Fibroblast of mammary gland (primary cell): ENCODE measurements around the gene CRHR2.

ENCODE experiments used
- DNase-seq: peaks from one replicate; pipeline ENCODE4 v3.0.0-alpha.2; 2010; ENCODE audit warnings: low read depth
- H3K4me3 ChIP-seq: 2 replicates; pipeline ENCODE4 v1.5.1; 2011; ENCODE audit warnings: low read depth, mild to moderate bottlenecking, low read length, moderate library complexity; ENCODE audit not compliant: control insufficient read depth
- TF ChIP-seq, protein P1 (sequence below): conservative IDR thresholded peaks from 2 replicates; pipeline ENCODE4 v1.5.1; 2011; ENCODE audit warnings: low read depth, low read length, inconsistent platforms; ENCODE audit not compliant: control insufficient read depth, insufficient read depth

CRHR2 gene

DNA sequence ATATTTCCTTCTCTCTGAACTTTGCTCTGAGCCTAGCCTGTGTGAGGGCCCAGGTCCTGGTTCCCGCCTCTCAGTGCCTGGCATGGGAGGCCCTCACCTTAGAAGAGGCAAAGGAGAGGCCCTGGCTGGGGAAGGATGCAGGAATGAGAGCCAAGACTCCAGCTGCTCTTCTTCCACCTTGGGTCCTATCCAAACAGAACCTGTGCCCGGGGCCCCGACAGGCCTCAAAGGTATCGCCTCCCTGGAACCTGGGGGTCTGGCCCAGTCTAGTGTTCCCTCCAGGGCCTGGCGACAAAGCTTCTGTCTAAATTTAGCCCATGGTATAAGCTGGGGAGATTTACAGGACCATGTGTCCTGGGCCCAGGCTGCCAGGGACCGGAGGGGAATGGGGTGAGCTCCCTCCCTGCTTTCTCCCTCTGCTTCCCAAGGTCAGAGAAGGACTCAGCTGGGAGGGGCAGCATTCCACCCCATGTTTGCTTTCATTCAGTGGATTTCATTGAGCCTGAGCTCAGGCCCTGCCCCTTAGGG, 12.0 kb upstream of the CRHR2 start:
- H3K4me3 ChIP-seq, result no peak overlapping the region
- no peak for DNase-seq
- TF ChIP-seq, protein P1, sequence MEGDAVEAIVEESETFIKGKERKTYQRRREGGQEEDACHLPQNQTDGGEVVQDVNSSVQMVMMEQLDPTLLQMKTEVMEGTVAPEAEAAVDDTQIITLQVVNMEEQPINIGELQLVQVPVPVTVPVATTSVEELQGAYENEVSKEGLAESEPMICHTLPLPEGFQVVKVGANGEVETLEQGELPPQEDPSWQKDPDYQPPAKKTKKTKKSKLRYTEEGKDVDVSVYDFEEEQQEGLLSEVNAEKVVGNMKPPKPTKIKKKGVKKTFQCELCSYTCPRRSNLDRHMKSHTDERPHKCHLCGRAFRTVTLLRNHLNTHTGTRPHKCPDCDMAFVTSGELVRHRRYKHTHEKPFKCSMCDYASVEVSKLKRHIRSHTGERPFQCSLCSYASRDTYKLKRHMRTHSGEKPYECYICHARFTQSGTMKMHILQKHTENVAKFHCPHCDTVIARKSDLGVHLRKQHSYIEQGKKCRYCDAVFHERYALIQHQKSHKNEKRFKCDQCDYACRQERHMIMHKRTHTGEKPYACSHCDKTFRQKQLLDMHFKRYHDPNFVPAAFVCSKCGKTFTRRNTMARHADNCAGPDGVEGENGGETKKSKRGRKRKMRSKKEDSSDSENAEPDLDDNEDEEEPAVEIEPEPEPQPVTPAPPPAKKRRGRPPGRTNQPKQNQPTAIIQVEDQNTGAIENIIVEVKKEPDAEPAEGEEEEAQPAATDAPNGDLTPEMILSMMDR, result no peak

DNA sequence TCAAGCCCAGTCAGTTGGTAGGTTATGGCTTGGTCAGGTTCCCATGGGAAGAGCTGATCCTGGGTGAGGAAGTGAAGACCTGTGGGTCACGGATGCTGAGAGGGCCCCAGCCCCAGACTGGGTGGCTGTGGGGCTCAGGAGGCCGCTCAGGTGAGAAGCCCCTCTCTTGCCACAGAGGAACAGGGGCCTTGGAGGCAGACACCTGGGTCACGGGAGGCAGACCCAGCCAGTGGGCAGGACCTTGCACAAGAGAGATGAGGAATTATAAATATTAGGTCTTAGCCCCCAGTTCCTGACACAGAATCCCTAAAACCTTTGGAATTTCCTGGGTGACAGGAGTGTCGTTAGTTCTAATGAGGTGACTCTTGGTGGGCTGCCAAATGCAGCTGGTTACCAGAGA, 10.6 kb upstream of the CRHR2 start:
- H3K4me3 ChIP-seq, result no peak overlapping the region
- no peak for DNase-seq
- TF ChIP-seq, protein P1, result no peak

DNA sequence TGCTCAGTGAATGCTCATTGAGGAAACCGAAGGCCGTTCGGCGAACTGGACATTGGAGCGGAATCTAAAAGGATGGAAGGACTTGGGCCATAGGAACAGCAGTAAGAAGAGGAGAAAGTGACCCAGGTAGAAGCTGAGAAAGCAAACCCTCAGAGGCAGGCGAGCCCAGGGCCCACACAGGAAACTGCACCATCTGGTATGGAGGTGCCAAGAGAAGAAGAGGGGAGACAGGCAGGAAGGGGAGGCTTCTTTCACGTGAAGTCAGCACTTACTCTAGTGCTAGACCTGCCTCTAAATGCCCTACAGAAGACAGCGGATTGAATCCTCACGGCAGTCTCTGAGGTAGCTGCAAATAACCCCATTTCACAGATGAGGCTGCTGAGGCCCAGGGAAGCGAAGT, 10.2 kb upstream of the CRHR2 start:
- no peak overlapping the region for H3K4me3 ChIP-seq

DNA sequence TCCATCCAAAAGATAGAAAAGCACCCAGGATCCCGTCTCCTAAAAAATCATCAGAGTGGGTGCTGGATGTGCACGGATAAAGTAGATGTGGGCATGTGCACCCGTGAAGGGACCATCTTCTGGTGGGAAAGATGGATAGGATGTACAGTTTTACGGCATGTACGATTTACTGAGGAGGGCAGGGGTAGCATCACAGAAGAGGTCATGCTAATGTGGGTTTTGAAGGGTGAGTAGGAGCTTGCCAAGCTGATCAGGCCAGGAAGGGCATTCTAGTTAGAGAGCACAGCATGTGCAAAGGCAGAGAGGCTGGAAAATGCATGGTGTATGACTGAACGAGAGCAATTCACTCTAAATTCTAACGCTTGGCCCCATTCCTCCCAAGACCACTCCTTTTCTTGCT, 7.8 kb upstream of the CRHR2 start:
- TF ChIP-seq, protein P1, result no peak
- DNase-seq, result no peak
- H3K4me3 ChIP-seq, result no peak overlapping the region

More for the DNA sequence above, 10.2 kb upstream of the CRHR2 start:
- TF ChIP-seq, protein P1, result no peak
- DNase-seq, result no peak

DNA sequence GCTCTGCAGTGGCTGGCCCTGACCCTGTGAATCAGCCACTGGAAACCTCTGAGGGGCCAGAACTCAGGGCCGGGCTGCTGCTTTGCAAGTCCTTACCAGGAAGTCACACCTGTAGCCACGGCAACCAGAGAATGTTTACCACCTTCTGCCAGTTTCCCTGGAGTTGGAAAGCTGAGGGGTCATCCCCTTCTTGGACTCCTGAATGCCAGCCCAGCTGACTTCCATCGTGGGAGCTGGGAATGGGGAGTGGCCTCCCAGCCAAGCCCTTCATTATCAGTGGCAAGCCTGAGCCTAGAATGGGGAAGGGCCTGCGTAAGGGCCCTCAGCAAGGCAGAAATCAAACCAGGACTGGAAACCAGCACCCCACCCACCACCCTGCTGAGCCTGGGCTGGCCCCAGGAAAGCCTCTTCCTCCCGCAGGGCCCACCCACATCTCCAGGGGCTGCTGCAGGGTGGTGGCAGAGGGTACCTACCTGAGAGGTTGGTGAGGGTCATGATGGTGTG, 6.5 kb upstream of the CRHR2 start:
- TF ChIP-seq, protein P1, result no peak
- DNase-seq, result no peak
- no peak overlapping the region for H3K4me3 ChIP-seq

DNA sequence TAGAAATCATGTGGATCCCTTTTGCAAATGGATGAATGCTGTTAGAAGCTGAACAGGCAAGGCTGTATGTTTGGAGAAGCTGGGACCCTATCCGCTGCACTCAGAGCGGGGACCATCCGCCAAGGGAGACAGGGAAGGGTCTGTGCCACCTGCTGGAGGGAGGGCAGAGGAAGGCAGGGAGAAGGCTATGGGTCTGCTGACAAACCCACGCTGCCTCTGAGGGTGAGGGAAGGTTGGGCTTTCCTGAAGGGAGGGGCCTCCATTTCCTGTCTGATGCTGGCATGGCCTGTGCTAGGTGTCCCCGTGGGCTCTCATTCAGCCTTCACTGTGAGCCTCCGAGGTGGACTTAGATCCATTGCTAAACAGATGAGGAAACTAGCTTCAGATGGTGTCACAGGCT, 5.3 kb upstream of the CRHR2 start:
- DNase-seq, result no peak
- TF ChIP-seq, protein P1, result no peak
- H3K4me3 ChIP-seq, result no peak overlapping the region

DNA sequence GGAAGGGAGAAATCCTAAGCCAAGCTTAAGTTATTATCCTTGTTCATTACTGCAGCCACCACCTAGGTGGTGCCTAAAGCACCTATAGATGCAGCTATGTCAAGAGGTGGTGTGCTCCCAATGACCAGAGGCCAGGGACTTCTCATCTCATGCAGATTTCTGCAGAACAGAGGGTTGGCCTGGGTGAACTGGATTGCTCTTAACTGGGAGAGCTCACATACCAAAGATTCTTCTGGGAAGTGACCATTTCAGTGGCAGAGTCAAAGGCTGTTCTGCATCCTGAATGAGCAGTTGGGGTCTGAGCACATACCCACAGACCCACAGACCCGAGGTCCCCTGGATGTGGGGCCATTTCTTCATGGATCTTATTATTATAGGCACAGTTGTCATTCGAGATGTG, 2.1 kb upstream of the CRHR2 start:
- DNase-seq, result no peak
- H3K4me3 ChIP-seq, result no peak overlapping the region
- TF ChIP-seq, protein P1, result no peak
